SK-N-SH (cell line): Measurements from ENCODE around the gene ELN.
A peak's percentile ranks its signal among the peaks of the same experiment; 100 is the strongest.

Experiments used
- EP300 ChIP-seq, 2 experiments: IDR thresholded peaks; 2 replicates each; pipeline versions ENCODE4 v1.4.0 to v1.6.1; 2012; ENCODE audit warnings: borderline replicate concordance in 1 of 2, low read depth in 1 of 2, low read length in 1 of 2
- EZH2phosphoT487 ChIP-seq: fragments of 200-600 bp; sonication (generic); IDR thresholded peaks from 2 replicates; pipeline ENCODE4 v1.6.1; 2017; ENCODE audit warnings: low read depth, mixed run types, mild to moderate bottlenecking, antibody characterized with exemption, moderate library complexity, borderline replicate concordance
- NFIC ChIP-seq: IDR thresholded peaks from 2 replicates; pipeline ENCODE4 v1.4.0; 2012; ENCODE audit warnings: borderline replicate concordance
- RAD21 ChIP-seq: IDR thresholded peaks from 2 replicates; pipeline ENCODE4 v1.6.1; 2012; ENCODE audit warnings: mild to moderate bottlenecking, low read length
- RCOR1 ChIP-seq: fragments of 150-350 bp; IDR thresholded peaks from 2 replicates; pipeline ENCODE4 v1.6.1; 2017; ENCODE audit warnings: antibody characterized with exemption, low read length
- SIN3A ChIP-seq: IDR thresholded peaks from 2 replicates; pipeline ENCODE4 v1.6.1; 2012; ENCODE audit warnings: low read depth, mild to moderate bottlenecking, low read length, moderate library complexity, borderline replicate concordance
- YY1 ChIP-seq: IDR thresholded peaks from 2 replicates; pipeline ENCODE4 v1.4.0; 2012; ENCODE audit warnings: low read depth, mild to moderate bottlenecking
- TF ChIP-seq, protein P1 (sequence below): fragments of 200-600 bp; sonication (generic); IDR thresholded peaks from 2 replicates; pipeline ENCODE4 v1.6.1; 2017; ENCODE audit warnings: antibody characterized with exemption, mild to moderate bottlenecking, moderate library complexity
- TF ChIP-seq, protein P2 (sequence below): IDR thresholded peaks from 2 replicates; pipeline ENCODE4 v1.6.1; 2012; ENCODE audit warnings: mild to moderate bottlenecking, low read depth, low read length, moderate library complexity
- TF ChIP-seq, protein P3 (sequence below): IDR thresholded peaks from 2 replicates; pipeline ENCODE4 v1.4.0; 2012; ENCODE audit warnings: low read depth
- TF ChIP-seq, protein P4 (sequence below): IDR thresholded peaks from 2 replicates; pipeline ENCODE4 v1.4.0; 2012; ENCODE audit warnings: low read depth, borderline replicate concordance

DNA sequence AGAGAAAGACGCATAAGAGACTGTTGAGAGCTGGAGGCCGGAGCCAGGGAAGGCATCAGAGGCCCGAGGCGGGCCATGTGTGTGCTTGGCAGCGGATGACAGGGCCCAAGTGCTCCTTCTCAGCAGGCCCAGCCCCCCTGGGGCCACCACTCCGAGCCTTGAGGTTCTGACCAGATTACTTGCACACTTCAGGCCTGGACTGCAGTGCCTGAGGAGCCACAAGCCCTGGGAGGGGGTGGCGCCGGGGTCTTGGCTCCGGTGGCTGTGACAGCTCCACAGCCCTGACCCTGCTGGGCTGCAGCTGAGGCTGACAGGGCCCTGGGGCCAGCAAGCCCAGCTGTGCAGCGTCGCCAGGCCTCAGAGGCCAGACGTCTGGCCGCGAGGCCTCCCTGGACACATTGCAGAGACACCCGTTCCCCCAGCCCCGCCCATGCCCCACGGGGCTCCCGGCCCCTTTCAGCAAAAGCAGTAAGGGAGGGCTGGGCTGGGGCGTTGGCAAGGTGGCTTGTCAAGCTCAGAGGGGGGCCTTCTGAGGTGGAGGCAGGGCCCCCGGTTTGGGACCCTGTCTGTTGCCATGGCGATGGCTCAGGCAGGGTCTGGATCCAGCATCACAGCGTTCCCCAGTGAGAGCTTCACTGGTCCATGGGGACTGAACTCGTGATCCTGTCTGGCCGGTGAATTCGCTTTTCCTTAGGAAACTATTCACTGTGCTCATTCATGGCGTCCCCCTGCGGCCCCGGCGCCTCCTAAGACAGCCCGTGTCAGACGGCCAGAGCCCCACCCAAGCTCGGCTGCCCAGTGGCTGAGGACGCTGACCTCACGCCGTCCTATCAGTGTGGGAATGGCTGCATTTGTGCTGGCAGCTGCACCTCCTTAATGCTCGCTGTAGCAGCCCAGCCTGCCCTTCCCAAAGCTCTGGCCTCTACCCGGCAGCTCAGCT lies 5.7 kb downstream of the ELN start:
- TF ChIP-seq, protein P1, sequence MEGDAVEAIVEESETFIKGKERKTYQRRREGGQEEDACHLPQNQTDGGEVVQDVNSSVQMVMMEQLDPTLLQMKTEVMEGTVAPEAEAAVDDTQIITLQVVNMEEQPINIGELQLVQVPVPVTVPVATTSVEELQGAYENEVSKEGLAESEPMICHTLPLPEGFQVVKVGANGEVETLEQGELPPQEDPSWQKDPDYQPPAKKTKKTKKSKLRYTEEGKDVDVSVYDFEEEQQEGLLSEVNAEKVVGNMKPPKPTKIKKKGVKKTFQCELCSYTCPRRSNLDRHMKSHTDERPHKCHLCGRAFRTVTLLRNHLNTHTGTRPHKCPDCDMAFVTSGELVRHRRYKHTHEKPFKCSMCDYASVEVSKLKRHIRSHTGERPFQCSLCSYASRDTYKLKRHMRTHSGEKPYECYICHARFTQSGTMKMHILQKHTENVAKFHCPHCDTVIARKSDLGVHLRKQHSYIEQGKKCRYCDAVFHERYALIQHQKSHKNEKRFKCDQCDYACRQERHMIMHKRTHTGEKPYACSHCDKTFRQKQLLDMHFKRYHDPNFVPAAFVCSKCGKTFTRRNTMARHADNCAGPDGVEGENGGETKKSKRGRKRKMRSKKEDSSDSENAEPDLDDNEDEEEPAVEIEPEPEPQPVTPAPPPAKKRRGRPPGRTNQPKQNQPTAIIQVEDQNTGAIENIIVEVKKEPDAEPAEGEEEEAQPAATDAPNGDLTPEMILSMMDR = no peak
- peak; percentile 42; the same call in 1 of the 2 replicates for TF ChIP-seq SIN3A
- TF ChIP-seq RCOR1 = peak; percentile 72
- TF ChIP-seq EP300 (IDR thresholded peaks at IDR 0.05; ENCODE audit: borderline replicate concordance in 1 of 2, low read depth in 1 of 2, low read length in 1 of 2) = peak in 1 of 2 experiments; percentile 88; a peak in 2 of 4 replicates
- TF ChIP-seq, protein P2, sequence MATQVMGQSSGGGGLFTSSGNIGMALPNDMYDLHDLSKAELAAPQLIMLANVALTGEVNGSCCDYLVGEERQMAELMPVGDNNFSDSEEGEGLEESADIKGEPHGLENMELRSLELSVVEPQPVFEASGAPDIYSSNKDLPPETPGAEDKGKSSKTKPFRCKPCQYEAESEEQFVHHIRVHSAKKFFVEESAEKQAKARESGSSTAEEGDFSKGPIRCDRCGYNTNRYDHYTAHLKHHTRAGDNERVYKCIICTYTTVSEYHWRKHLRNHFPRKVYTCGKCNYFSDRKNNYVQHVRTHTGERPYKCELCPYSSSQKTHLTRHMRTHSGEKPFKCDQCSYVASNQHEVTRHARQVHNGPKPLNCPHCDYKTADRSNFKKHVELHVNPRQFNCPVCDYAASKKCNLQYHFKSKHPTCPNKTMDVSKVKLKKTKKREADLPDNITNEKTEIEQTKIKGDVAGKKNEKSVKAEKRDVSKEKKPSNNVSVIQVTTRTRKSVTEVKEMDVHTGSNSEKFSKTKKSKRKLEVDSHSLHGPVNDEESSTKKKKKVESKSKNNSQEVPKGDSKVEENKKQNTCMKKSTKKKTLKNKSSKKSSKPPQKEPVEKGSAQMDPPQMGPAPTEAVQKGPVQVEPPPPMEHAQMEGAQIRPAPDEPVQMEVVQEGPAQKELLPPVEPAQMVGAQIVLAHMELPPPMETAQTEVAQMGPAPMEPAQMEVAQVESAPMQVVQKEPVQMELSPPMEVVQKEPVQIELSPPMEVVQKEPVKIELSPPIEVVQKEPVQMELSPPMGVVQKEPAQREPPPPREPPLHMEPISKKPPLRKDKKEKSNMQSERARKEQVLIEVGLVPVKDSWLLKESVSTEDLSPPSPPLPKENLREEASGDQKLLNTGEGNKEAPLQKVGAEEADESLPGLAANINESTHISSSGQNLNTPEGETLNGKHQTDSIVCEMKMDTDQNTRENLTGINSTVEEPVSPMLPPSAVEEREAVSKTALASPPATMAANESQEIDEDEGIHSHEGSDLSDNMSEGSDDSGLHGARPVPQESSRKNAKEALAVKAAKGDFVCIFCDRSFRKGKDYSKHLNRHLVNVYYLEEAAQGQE = no peak
- TF ChIP-seq NFIC = no peak
- TF ChIP-seq, protein P3, sequence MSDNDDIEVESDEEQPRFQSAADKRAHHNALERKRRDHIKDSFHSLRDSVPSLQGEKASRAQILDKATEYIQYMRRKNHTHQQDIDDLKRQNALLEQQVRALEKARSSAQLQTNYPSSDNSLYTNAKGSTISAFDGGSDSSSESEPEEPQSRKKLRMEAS = no peak
- no peak for TF ChIP-seq YY1
- no peak for TF ChIP-seq EZH2phosphoT487
- TF ChIP-seq, protein P4, sequence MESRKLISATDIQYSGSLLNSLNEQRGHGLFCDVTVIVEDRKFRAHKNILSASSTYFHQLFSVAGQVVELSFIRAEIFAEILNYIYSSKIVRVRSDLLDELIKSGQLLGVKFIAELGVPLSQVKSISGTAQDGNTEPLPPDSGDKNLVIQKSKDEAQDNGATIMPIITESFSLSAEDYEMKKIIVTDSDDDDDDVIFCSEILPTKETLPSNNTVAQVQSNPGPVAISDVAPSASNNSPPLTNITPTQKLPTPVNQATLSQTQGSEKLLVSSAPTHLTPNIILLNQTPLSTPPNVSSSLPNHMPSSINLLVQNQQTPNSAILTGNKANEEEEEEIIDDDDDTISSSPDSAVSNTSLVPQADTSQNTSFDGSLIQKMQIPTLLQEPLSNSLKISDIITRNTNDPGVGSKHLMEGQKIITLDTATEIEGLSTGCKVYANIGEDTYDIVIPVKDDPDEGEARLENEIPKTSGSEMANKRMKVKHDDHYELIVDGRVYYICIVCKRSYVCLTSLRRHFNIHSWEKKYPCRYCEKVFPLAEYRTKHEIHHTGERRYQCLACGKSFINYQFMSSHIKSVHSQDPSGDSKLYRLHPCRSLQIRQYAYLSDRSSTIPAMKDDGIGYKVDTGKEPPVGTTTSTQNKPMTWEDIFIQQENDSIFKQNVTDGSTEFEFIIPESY = no peak
- no peak for TF ChIP-seq RAD21
